Breast epithelium (tissue), 3 donors: Measurements from ENCODE around the gene ESCO1.

Experiments used
- CTCF ChIP-seq, 3 donors: fragments of 450-650 bp; IDR thresholded peaks; one replicate each; pipeline ENCODE4 v1.5.1; 2016 to 2017; ENCODE audit warnings: antibody characterized with exemption in 3 of 3, mild to moderate bottlenecking in 3 of 3, moderate library complexity in 3 of 3
- POLR2A ChIP-seq: fragments of 450-650 bp; IDR thresholded peaks from one replicate; pipeline ENCODE4 v1.6.1; 2016; ENCODE audit warnings: antibody characterized with exemption, mild to moderate bottlenecking, moderate library complexity
- POLR2AphosphoS5 ChIP-seq, 3 donors: sonication (generic); formaldehyde crosslinking; IDR thresholded peaks; one replicate each; pipeline ENCODE4 v1.6.1; 2017; ENCODE audit warnings: antibody characterized with exemption in 3 of 3

- TF ChIP-seq CTCF (IDR thresholded peaks at IDR 0.05) = no peak
- no peak for TF ChIP-seq POLR2A
- no peak for TF ChIP-seq POLR2AphosphoS5 (IDR thresholded peaks at IDR 0.05)
Measured at GRCh38 chr18:21597620-21598019, 2.9 kb downstream of the ESCO1 start.
